VCaP (cell line): ENCODE results near the gene SLC35G3.
"Not testable (repeated sequence)": the region's sequence is repeated elsewhere in the genome, so short reads cannot be mapped to it uniquely, and the experiment has no call there.

Source experiments
- H3K27ac ChIP-seq: fragments of 450-650 bp; 2 replicates; pipeline ENCODE4 v1.5.1; 2017
- CTCF ChIP-seq: fragments of 450-650 bp; conservative IDR thresholded peaks from 2 replicates; pipeline ENCODE4 v1.5.1; 2017; ENCODE audit warnings: mild to moderate bottlenecking, moderate library complexity

Gene SLC35G3

GRCh38 chr17:35210741-35211140 lies 16.5 kb upstream of the SLC35G3 start:
- H3K27ac ChIP-seq, result no peak overlapping the region
- no peak for TF ChIP-seq CTCF

DNA sequence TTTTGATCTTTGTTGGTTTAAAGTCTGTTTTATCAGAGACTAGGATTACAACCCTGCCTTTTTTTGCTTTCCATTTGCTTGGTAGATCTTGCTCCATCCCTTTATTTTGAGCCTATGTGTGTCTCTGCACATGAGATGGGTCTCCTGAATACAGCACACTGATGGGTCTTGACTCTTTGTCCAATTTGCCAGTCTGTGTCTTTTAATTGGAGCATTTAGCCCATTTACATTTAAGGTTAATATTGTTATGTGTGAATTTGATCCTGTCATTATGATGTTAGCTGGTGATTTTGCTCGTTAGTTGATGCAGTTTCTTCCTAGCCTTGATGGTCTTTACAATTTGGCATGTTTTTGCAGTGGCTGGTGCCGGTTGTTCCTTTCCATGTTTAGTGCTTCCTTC lies 8.4 kb upstream of the SLC35G3 start:
- H3K27ac ChIP-seq, result not testable (repeated sequence)

- not testable (repeated sequence) for H3K27ac ChIP-seq
These were observed 869 bp upstream of the SLC35G3 start for GRCh38 chr17:35195062-35195461.

DNA sequence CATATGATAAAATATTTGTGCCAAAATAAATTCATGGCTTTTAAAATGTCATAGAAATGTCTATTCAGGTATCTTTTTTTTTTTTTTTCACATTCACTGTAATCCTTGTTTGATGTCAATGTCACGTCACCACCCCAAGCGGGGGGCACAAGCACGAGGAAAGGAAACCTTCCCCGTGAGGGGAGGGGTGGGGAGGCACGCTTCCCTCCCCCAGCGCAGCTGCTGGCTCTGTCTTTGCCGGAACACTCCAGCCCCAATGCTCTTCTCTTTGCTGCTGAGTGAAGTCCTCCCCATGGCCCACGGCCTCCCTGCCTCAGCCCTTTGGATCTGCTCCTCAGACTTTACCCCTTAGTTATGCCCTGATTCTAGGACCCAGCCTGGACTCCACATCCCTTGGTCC lies 1.5 kb downstream of the SLC35G3 start:
- TF ChIP-seq CTCF, result no peak
- H3K27ac ChIP-seq, result no peak overlapping the region

- H3K27ac ChIP-seq, result no peak overlapping the region
- no peak for TF ChIP-seq CTCF
These were observed 3.0 kb downstream of the SLC35G3 start for GRCh38 chr17:35191001-35191695.

GRCh38 chr17:35189291-35189690 lies 4.9 kb downstream of the SLC35G3 start:
- no peak overlapping the region for H3K27ac ChIP-seq
- TF ChIP-seq CTCF, result no peak

GRCh38 chr17:35188111-35188510 lies 6.1 kb downstream of the SLC35G3 start:
- no peak overlapping the region for H3K27ac ChIP-seq
- no peak for TF ChIP-seq CTCF

GRCh38 chr17:35187481-35187880 lies 6.7 kb downstream of the SLC35G3 start:
- TF ChIP-seq CTCF, result no peak
- H3K27ac ChIP-seq, result no peak overlapping the region

DNA sequence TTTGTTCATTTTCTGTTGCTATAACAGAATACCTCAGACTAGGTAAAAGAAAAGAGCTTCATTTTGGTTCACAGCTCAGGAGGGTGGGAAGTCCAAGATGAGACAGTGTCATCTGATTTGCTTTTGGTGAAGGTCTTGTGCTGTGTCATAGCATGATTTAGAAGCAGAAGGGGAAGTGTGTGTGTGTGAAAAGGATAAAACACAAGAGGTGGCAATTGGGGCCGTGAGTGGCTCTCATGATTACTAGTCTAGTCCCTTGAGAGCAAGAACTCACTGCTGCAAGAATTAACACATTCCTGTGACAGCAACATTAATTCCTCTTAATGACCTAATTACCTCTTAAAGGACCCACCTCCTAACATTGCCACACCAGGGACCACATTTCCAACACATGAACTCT lies 8.3 kb downstream of the SLC35G3 start:
- H3K27ac ChIP-seq, result no peak overlapping the region
- no peak for TF ChIP-seq CTCF
